Spleen (tissue), 11 donors: ENCODE measurements around the gene HLCS. TPM values are rescaled to one million over a fixed set of nuclear protein-coding genes. Genes with fewer than 3 reads are reported as not detected.

Experiments
- DNase-seq: peaks from one replicate; pipeline ENCODE4 v3.0.0-alpha.2; 2020
- H3K27ac ChIP-seq, 8 donors: fragments of 200-600 bp; sonication (generic) in 7 of 8; 1 replicate in 4 of 8; 2 replicates in 4 of 8; pipeline versions ENCODE4 v1.5.0 to v1.8.0; 2016 to 2021; ENCODE audit warnings: inconsistent platforms in 4 of 8, mild to moderate bottlenecking in 4 of 8, moderate library complexity in 1 of 8
- H3K27me3 ChIP-seq, 7 donors: fragments of 200-600 bp; sonication (generic) in 6 of 7; replicated peaks in 1 of 7; 1 replicate in 4 of 7; 2 replicates in 3 of 7; pipeline versions ENCODE4 v1.5.0 to v1.8.0; 2016 to 2021; ENCODE audit warnings: inconsistent platforms in 3 of 7, mild to moderate bottlenecking in 1 of 7
- H3K36me3 ChIP-seq, 6 donors: fragments of 200-600 bp; sonication (generic) in 5 of 6; 1 replicate in 4 of 6; 2 replicates in 2 of 6; pipeline versions ENCODE4 v1.5.0 to v1.8.0; 2016 to 2021; ENCODE audit warnings: inconsistent platforms in 2 of 6
- H3K4me1 ChIP-seq, 6 donors: fragments of 200-600 bp; sonication (generic) in 5 of 6; 1 replicate in 3 of 6; 2 replicates in 3 of 6; pipeline versions ENCODE4 v1.5.0 to v1.8.0; 2016 to 2021; ENCODE audit warnings: inconsistent platforms in 3 of 6
- H3K4me3 ChIP-seq, 8 donors: fragments of 200-600 bp; sonication (generic) in 7 of 8; 1 replicate in 4 of 8; 2 replicates in 4 of 8; pipeline versions ENCODE4 v1.5.0 to v1.8.0; 2016 to 2021; ENCODE audit warnings: inconsistent platforms in 4 of 8, mild to moderate bottlenecking in 4 of 8, moderate library complexity in 2 of 8
- H3K9me3 ChIP-seq, 8 donors: fragments of 200-600 bp; sonication (generic) in 7 of 8; 1 replicate in 4 of 8; 2 replicates in 4 of 8; pipeline versions ENCODE4 v1.5.0 to v1.8.0; 2016 to 2021; ENCODE audit warnings: inconsistent platforms in 4 of 8
- CTCF ChIP-seq, 11 experiments: fragments of 200-600 bp in 7 of 11; fragments of 450-650 bp in 4 of 11; sonication (generic) in 4 of 11; IDR thresholded peaks in 8 of 11; conservative IDR thresholded peaks in 3 of 11; 1 replicate in 7 of 11; 2 replicates in 4 of 11; pipeline versions ENCODE4 v1.4.0 to v1.8.0; 2016 to 2021; ENCODE audit warnings: antibody characterized with exemption in 11 of 11, inconsistent platforms in 4 of 11, mild to moderate bottlenecking in 1 of 11
- POLR2A ChIP-seq, 3 donors: fragments of 450-650 bp; IDR thresholded peaks; one replicate each; pipeline ENCODE4 v1.5.1; 2017; ENCODE audit warnings: antibody characterized with exemption in 3 of 3, mild to moderate bottlenecking in 1 of 3
- POLR2AphosphoS5 ChIP-seq, 3 donors: sonication (generic); formaldehyde crosslinking; IDR thresholded peaks; one replicate each; pipeline ENCODE4 v1.5.1; 2017; ENCODE audit warnings: antibody characterized with exemption in 3 of 3
- WGBS, 5 donors: extraction: QIAGEN DNeasy Blood & Tissue Kit in 3 of 5; methylation state at CpG; one replicate each; pipeline versions ENCODE4 v1.1.5 to v1.1.7; 2013 to 2018; 5-methylcytosine and 5-hydroxymethylcytosine counted together
- intact Hi-C: fragments of 100-400 bp; cut with DNase I; formaldehyde crosslinking; loops from one replicate; pipeline ENCODE4 v1.15.0; 2023; ENCODE audit warnings: low total_unique reads
- polyA plus RNA-seq, 3 donors: library from polyadenylated mRNA; stranded (reverse); fragments of 200-250 nt; gene quantifications; one replicate each; pipeline ENCODE4 v1.2.1, GENCODE V29; 2013
- total RNA-seq, 7 donors: library from RNA; depleted of rRNA in 3 of 7; stranded (reverse); fragments of >200 nt in 3 of 7; fragmentation: NEBNext Ultra II Directional in 4 of 7; extraction: Animal tissue kit (Norgen Biotek cat#: 25700) in 4 of 7; gene quantifications; one replicate each; pipeline versions ENCODE4 v1.1.0 to v1.2.1, GENCODE V29; 2016 to 2021
- donor health status: healthy with polysubstance abuse.
- donor health status: DM: no; HTN: no; CAD: no; lungs with moderate emphysema.
- donor health status: DM: no; HTN: no; CAD: no.
- donor health status: Bipolar disorder and iron deficiency.
- donor health status: healthy.
- donor health status: DM: no; HTN: no; CAD: no.
- donor health status: DM: yes; HTN: yes; CAD: no.

HLCS gene
- total and polyA plus RNA-seq, 10 donors: 1.7 to 22.8 (median 16.3) TPM

GRCh38 chr21:36850372-36850771, 116.1 kb downstream of the HLCS start:
- intact Hi-C loops: no loop called here
- peaks cover 0 to 18% (median 9%) of the 10 kb centered on the region in 6 donors for H3K4me1 ChIP-seq
- WGBS, 5 donors: 91 to 98% (median 93%) methylated on average over 6 to 8 of the region's 8 CpGs
- no peaks in the 10 kb centered on the region for H3K36me3 ChIP-seq
- H3K27ac ChIP-seq: peak overlapping the region in 1 of 8 donors; percentile 14
- no peak overlapping the region for H3K4me3 ChIP-seq
- no peaks in the 10 kb centered on the region for H3K27me3 ChIP-seq
- TF ChIP-seq POLR2A (IDR thresholded peaks at IDR 0.05): no peak
- TF ChIP-seq CTCF (IDR thresholded peaks at IDR 0.05 in 8 of 11, conservative IDR thresholded peaks at IDR 0.05 in 3 of 11): no peak
- no peak for TF ChIP-seq POLR2AphosphoS5 (IDR thresholded peaks at IDR 0.05)
- DNase-seq: no peak
- no peaks in the 10 kb centered on the region for H3K9me3 ChIP-seq

DNA sequence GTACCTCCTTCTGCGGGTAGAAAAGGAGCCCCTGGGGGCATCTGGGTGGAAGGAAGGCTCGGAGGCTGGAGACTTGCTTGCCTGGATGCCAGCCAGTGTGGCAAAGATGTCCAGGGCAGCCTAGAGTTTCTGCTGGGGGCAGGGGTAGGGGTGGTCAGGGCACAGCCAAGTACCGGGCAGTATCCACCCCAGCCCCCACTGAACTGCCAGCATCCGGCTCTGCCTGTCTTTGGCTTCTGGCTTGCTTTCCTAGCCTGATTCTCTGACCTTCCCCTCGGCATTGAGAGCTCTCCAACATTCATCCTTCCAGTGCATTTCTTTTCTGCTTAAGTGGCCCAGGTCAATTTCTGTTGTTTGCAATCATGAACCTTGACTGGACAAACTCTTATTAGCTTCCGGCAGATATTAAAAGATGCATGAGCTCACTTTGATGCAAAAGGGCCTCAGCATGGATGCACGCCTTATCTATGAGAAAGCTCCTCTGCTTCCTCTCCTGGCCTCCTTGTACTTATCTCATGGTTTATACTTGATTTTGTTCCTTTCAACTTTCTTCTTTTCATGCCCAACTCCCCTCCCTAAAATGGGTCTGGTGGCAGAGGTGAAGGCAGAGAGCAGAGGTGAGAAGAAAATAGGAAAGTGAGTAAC, 116.9 kb downstream of the HLCS start:
- TF ChIP-seq CTCF (IDR thresholded peaks at IDR 0.05 in 8 of 11, conservative IDR thresholded peaks at IDR 0.05 in 3 of 11) (no peak), POLR2AphosphoS5 (IDR thresholded peaks at IDR 0.05) (no peak), POLR2A (IDR thresholded peaks at IDR 0.05) (no peak)
- intact Hi-C loops: no loop called here
- H3K4me1 ChIP-seq: peaks cover 0 to 14% (median 6%) of the 10 kb centered on the region in 6 donors
- peak overlapping the region in 2 of 8 donors; percentile 12 to 14 for H3K27ac ChIP-seq
- no peaks in the 10 kb centered on the region for H3K27me3 ChIP-seq
- H3K9me3 ChIP-seq: no peaks in the 10 kb centered on the region
- DNase-seq: no peak
- no peaks in the 10 kb centered on the region for H3K36me3 ChIP-seq
- 68 to 84% (median 76%) methylated on average over 7 of the region's 7 CpGs for WGBS, 5 donors
- H3K4me3 ChIP-seq: no peak overlapping the region

GRCh38 chr21:36848730-36849274, 117.7 kb downstream of the HLCS start:
- WGBS, 5 donors: 94 to 97% (median 94%) methylated on average over 3 of the region's 3 CpGs
- H3K4me3 ChIP-seq: no peak overlapping the region
- H3K27ac ChIP-seq: no peak overlapping the region
- no peak for DNase-seq
- H3K27me3 ChIP-seq: no peaks in the 10 kb centered on the region
- intact Hi-C loops: no loop called here
- no peaks in the 10 kb centered on the region for H3K9me3 ChIP-seq
- H3K4me1 ChIP-seq: peaks cover 0 to 7% (median 2%) of the 10 kb centered on the region in 6 donors
- TF ChIP-seq POLR2AphosphoS5 (IDR thresholded peaks at IDR 0.05) (no peak), CTCF (IDR thresholded peaks at IDR 0.05 in 8 of 11, conservative IDR thresholded peaks at IDR 0.05 in 3 of 11) (no peak), POLR2A (IDR thresholded peaks at IDR 0.05) (no peak)
- no peaks in the 10 kb centered on the region for H3K36me3 ChIP-seq

DNA sequence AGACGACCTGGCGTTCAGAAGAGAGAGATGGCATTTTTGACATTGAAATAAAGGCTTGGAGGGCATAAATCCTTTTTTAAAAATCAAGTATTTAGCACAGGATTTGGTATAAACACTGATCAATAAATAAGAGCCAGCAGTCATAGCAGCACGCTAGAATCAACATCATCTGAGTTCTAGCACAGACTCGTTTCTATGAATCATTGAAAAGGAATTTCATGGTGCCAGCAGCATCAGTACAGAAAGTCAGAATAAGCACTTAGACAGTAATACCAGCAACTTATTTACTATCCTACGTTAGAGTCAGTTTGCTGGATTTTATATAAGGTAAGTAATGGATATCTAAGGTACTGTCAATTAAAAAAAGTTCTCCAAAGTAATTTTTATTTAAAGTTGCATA, 119.3 kb downstream of the HLCS start:
- Histone ChIP-seq H3K9me3 (no peaks in the 10 kb centered on the region), H3K27ac (no peak overlapping the region), H3K36me3 (peaks cover 0 to 3% (median 0%) of the 10 kb centered on the region in 6 donors), H3K4me3 (no peak overlapping the region), H3K27me3 (no peaks in the 10 kb centered on the region), H3K4me1 (peaks cover 0 to 7% (median 0%) of the 10 kb centered on the region in 6 donors)
- WGBS, 5 donors: 80 to 90% (median 86%) methylated on average over 5 of the region's 5 CpGs
- DNase-seq: no peak
- intact Hi-C loops: no loop called here
- TF ChIP-seq POLR2A (IDR thresholded peaks at IDR 0.05): no peak
- TF ChIP-seq CTCF (IDR thresholded peaks at IDR 0.05 in 8 of 11, conservative IDR thresholded peaks at IDR 0.05 in 3 of 11): no peak
- TF ChIP-seq POLR2AphosphoS5 (IDR thresholded peaks at IDR 0.05): no peak
